SK-N-MC (cell line): Measurements from ENCODE around the gene ELOVL6.

Experiments
- EZH2 ChIP-seq: fragments of 200-600 bp; sonication (generic); IDR thresholded peaks from one replicate; pipeline ENCODE4 v1.6.1; 2017; ENCODE audit warnings: antibody characterized with exemption
- POLR2AphosphoS5 ChIP-seq: IDR thresholded peaks from 2 replicates; pipeline ENCODE4 v1.6.1; 2012; ENCODE audit warnings: mild to moderate bottlenecking, low read depth, low read length, borderline replicate concordance

DNA sequence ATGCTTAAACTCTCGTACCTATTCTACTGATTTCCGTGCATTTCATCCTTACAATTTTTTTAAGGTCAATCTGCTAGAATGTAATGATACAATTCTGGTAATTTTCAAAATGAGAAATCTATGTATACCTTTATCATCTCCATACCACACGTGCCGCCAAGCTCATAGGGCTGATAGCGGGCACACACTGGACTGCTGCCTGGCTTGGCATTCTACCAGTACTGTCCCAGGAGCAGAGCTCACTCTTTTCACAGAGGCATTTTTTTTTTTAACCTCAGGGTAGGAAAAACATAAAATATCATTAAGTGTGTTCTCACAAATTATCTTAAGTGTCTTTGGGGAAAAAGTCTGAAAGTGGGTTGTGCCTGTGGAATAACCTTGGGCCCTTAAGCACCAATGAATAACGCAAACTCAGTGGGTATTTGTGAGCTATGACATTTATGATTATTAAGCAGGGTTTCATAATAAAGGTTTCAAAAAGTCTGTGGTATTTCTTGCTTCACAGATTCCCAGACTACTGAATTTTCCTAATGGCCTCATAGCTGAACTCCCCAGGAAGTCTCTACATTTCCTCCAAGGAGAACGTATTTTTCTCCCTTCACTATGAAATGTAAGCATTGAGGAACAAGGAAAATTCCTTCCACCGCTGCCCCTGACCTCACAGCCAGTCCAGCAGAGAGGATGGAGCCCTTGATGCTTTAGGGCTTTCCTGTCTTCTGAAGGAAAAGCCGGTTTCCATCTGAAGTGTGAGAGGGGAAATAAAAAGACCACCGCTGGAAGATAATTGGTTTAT is 125.2 kb downstream of the ELOVL6 start:
- TF ChIP-seq EZH2: no peak
- peak; percentile 69; the same call in 1 of the 2 replicates for TF ChIP-seq POLR2AphosphoS5
